ENCODE results near the gene CAMK1D.
"Not testable (repeated sequence)": the region's sequence is repeated elsewhere in the genome, so short reads cannot be mapped to it uniquely, and the experiment has no call there.

The CAMK1D gene

DNA sequence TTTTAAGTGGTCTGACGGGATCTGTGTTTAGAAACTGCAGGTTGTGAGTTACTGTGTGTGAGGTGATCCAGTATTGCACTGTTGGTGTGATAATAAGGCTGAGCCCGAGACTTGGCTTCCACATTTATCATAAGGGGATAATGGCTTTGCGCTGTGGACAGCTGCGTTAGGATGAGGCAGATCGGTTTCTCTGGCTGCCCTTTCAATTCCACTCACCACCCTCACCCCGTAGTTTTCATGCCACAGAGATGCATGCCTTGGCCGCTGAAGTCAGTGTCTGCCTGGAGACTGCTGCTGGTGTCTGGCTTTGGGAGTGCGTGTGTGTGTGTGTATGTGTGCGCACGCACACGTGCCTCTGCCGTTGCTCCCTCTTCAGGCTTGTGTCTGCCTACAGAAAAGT lies 379.1 kb downstream of the CAMK1D start:
- Mint-ChIP-seq H3K36me3 (ENCODE audit: low read depth) (no peaks in the 10 kb centered on the region), H3K4me3 (no peak overlapping the region), H3K27me3 (no peaks in the 10 kb centered on the region), H3K27ac (no peak overlapping the region), H3K9me3 (no peaks in the 10 kb centered on the region), H3K4me1 (ENCODE audit: low read depth) (peaks cover 15% of the 10 kb centered on the region)

DNA sequence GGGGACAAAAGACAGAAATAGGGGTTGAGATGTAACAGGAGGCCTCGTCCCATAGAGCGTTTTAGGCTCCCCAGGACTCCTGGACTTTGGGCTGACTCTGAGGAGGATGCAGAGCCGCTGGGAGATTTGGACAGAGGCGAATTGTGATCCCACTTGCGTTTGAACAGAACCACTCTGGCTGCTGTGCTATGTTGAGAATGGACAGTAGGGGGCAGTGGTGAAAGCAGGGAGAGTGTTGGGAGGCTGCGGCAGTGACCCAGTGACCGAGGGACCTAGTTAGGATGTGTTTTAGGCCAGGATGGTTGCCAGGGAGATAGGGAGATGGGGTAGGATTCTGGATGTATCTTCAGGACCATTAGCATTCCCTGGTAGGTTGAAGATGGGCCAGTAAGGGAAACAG lies 380.5 kb downstream of the CAMK1D start:
- Mint-ChIP-seq H3K27ac (no peak overlapping the region), H3K4me3 (no peak overlapping the region), H3K4me1 (ENCODE audit: low read depth) (peaks cover 5% of the 10 kb centered on the region), H3K27me3 (no peaks in the 10 kb centered on the region), H3K9me3 (no peaks in the 10 kb centered on the region), H3K36me3 (ENCODE audit: low read depth) (no peaks in the 10 kb centered on the region)

DNA sequence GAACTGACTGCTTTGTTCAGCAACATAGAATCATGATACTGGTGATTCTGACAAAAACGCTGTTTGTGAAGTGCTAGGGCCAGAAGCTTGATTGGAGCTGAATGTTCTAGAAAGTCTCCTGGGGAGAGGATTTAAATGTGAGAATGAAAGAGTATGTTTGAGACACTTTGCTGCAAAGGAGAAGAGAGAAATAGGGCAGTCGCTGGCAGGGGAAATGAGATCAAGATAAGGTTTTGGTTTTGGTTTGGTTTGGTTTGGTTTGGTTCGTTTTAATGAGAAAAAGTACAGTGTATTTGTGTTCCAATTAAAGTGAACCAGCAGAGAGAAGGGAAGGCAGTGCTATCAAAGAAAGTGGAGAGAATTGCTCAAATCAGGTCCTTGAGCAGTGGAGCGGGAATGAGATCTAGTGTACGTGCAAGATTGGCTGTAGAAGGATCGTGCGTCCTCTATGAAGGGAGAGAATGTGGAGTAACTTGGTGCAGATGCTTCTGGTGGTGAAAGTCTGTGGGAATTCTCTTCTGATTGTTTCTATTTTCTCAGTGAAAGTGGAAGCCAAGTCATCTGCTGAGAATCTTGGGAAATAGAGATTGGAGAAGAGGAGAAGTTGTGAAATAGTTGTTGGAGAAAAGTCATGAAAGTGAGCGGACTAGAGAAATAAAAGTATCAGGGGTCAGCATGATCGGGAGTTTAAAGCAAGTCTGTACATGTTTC lies 381.6 kb downstream of the CAMK1D start:
- Mint-ChIP-seq H3K4me1 (ENCODE audit: low read depth) (peaks cover 4% of the 10 kb centered on the region), H3K9me3 (no peaks in the 10 kb centered on the region), H3K27me3 (no peaks in the 10 kb centered on the region), H3K27ac (no peak overlapping the region), H3K36me3 (ENCODE audit: low read depth) (no peaks in the 10 kb centered on the region), H3K4me3 (no peak overlapping the region)

DNA sequence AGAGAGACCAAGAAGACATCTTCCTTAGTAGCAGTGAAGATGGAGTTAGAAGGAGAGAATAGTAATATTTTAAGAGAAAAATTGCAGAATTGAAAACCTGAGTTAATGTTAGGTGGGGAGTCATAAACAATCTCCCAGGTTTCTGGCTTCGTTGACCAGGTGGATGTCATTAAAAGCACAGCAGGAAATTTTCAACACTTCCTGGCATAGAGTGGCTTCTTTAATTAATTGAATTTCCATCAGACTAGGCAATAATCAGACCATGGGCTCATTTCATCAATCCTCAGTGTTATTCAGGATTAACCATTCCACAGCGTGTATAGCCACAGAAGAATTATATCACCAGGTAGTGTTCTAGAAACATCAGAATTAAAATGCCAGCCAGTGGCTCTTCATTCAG lies 383.9 kb downstream of the CAMK1D start:
- Mint-ChIP-seq H3K9me3 (no peaks in the 10 kb centered on the region), H3K27ac (no peak overlapping the region), H3K4me3 (no peak overlapping the region)

DNA sequence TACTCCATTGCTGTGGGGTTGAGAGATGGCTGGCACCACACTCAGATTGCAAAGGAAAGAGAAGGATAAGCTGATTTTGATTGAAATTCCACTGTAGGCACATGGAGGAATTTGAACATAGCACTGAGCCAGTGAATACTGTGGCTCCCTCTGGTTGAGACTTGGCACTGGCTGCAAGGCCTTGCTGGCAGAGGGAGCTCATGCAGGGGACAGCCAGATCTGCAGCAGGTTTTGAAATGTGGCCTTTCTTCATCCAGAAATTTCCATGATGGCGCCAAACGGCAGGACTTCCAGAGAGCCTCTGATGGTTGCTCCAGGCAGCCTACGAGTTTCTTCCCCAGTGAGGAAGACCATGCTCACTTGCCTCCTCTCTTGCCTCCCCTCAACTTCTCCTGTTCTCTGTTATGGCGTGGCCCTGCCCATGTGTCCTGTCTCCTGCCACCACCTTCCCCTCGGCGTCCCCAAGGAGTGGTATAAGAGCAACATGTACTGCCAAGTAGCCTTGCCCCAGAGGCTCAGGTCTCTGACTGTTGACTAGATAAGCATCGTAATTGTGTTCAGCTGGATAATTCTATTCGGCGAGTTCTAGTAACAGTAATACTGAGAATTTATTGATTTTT lies 386.6 kb downstream of the CAMK1D start:
- no peak overlapping the region for H3K27ac Mint-ChIP-seq

More for the DNA sequence above, 383.9 kb downstream of the CAMK1D start:
- Mint-ChIP-seq H3K4me1 (ENCODE audit: low read depth) (no peaks in the 10 kb centered on the region), H3K36me3 (ENCODE audit: low read depth) (no peaks in the 10 kb centered on the region), H3K27me3 (no peaks in the 10 kb centered on the region)

DNA sequence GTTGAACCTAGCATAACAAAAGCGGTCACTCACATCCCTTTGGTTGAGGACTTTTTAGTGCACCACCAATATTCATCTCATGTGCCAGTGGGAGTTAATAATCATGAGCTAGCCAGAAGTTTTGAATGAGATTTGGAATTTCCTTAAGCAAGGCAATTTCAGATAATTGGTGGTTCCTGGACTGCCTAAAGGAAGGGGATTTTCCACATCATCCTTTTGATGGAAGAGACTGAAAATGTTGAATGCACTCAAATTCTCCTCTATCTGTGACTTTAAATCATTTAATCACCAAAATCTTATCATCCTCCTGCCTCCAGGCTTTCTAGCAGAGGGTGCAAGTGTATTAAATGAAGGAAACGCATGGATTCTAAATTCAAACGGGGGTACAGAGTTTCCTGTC lies 391.5 kb downstream of the CAMK1D start:
- H3K27me3 Mint-ChIP-seq = no peaks in the 10 kb centered on the region
- H3K27ac Mint-ChIP-seq = no peak overlapping the region
- H3K36me3 Mint-ChIP-seq (ENCODE audit: low read depth) = no peaks in the 10 kb centered on the region
- peaks cover 5% of the 10 kb centered on the region for H3K4me1 Mint-ChIP-seq (ENCODE audit: low read depth)
- no peak overlapping the region for H3K4me3 Mint-ChIP-seq
- H3K9me3 Mint-ChIP-seq = no peaks in the 10 kb centered on the region

More for the DNA sequence above, 386.6 kb downstream of the CAMK1D start:
- Mint-ChIP-seq H3K4me3 (no peak overlapping the region), H3K9me3 (no peaks in the 10 kb centered on the region), H3K36me3 (ENCODE audit: low read depth) (no peaks in the 10 kb centered on the region), H3K27me3 (no peaks in the 10 kb centered on the region), H3K4me1 (ENCODE audit: low read depth) (no peaks in the 10 kb centered on the region)

DNA sequence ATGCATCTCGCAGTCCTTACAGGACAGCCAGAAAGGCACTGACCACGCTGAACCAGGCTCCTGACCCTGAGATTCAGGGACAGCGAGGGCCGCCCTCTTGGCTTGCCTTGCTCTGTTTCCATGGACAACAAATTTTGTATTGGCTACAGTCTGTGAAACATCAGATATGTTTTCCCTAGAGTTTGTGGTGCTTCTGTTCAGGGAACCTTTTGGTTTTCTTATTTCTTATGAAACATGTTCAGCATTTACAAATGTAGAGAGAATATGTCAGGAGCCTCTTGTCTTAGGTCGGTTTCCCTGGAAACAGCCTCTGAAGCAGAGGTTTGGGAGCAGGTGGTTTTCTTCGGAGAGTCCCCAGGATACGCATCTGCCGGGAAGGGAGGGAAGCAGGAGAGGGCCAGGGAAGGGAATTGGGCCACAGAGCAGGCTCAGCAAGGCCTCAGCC lies 392.0 kb downstream of the CAMK1D start:
- Mint-ChIP-seq H3K4me1 (ENCODE audit: low read depth) (peaks cover 5% of the 10 kb centered on the region), H3K27me3 (no peaks in the 10 kb centered on the region), H3K27ac (no peak overlapping the region), H3K9me3 (no peaks in the 10 kb centered on the region), H3K4me3 (no peak overlapping the region), H3K36me3 (ENCODE audit: low read depth) (no peaks in the 10 kb centered on the region)

DNA sequence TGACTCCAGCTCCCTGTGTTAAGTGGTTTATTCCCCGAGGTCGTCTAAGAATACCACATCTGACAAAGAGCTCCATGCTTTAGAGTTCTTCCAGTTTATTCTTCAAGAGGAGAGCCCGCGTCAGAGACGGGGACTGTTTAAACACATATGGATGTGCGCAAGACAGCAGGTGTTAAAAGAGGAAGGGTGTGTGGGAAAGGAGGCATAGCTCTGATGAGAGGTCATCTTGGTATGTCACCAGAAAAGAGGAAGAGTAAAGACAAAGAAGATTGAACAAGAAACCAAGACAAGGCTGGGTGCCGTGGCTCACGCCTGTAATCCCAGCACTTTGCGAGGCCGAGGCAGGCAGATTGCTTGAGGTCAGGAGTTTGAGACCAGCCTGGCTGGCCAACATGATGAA lies 393.4 kb downstream of the CAMK1D start:
- H3K27ac Mint-ChIP-seq = no peak overlapping the region

DNA sequence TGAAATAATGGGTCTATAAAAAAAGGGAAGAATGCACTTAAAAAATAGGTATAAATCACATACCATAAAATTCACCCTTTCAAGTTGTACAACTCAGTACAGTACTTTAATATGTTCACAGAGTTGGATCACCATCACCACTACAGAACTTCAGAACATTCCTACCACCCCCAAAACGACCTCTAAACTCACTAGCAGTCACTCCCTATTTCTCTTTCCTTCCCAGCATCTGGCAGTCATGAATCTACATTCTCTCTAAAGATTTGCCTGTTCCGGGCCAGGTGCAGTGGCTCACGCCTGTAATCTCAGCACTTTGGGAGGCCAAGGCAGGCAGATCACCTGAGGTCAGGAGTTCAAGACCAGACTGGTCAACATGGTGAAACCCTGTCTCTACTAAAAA lies 394.1 kb downstream of the CAMK1D start:
- not testable (repeated sequence) for H3K27me3 Mint-ChIP-seq; H3K27ac Mint-ChIP-seq; H3K36me3 Mint-ChIP-seq (ENCODE audit: low read depth); H3K4me1 Mint-ChIP-seq (ENCODE audit: low read depth); H3K4me3 Mint-ChIP-seq; H3K9me3 Mint-ChIP-seq

More for the DNA sequence above, 393.4 kb downstream of the CAMK1D start:
- H3K9me3 Mint-ChIP-seq = no peaks in the 10 kb centered on the region
- H3K4me1 Mint-ChIP-seq (ENCODE audit: low read depth) = peaks cover 5% of the 10 kb centered on the region
- H3K27me3 Mint-ChIP-seq = no peaks in the 10 kb centered on the region
- H3K4me3 Mint-ChIP-seq = no peak overlapping the region
- no peaks in the 10 kb centered on the region for H3K36me3 Mint-ChIP-seq (ENCODE audit: low read depth)

DNA sequence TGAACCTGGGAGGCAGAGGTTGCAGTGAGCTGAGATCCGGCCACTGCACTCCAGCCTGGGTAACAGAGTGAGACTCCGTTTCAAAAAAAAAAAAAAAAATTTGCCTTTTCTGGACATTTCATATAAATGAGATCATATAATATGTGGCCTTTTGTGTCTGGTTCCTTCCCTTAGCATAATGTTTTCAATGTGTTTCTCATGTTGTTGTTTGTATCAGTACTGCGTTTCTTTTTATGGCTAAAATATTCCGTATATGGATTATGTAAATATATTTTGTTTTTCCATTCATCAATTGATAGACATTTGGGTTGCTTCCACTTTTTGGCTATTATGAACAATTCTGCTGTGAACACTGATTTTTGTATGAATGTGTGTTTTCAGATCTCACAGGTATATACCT lies 394.6 kb downstream of the CAMK1D start:
- no peak overlapping the region for H3K4me3 Mint-ChIP-seq
- H3K27ac Mint-ChIP-seq = no peak overlapping the region
- no peaks in the 10 kb centered on the region for H3K27me3 Mint-ChIP-seq
- H3K9me3 Mint-ChIP-seq = no peaks in the 10 kb centered on the region
- peaks cover 5% of the 10 kb centered on the region for H3K4me1 Mint-ChIP-seq (ENCODE audit: low read depth)
- no peaks in the 10 kb centered on the region for H3K36me3 Mint-ChIP-seq (ENCODE audit: low read depth)

DNA sequence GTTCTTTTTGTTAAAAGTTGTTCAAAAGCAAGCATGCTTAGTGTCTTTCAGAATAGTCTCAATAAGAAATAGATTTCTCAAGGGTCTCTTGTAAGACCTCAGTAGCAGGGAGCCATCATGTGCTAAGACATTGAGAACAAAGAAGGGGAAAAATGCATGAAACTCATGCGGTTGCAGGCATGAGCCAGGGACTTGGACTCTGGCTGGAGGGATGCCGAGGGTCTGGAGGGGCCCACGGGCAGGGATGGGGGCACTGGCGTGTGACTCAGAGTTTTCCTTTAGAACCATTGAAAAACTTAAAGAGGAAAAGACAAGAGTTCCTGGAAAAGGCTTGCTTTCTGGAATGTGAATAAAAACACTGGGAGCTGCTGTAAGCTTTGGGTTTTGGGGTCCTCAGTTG lies 398.8 kb downstream of the CAMK1D start:
- no peak overlapping the region for H3K4me3 Mint-ChIP-seq
- H3K4me1 Mint-ChIP-seq (ENCODE audit: low read depth) = no peaks in the 10 kb centered on the region
- no peaks in the 10 kb centered on the region for H3K36me3 Mint-ChIP-seq (ENCODE audit: low read depth)
- H3K27me3 Mint-ChIP-seq = no peaks in the 10 kb centered on the region
- H3K9me3 Mint-ChIP-seq = no peaks in the 10 kb centered on the region
- H3K27ac Mint-ChIP-seq = no peak overlapping the region

DNA sequence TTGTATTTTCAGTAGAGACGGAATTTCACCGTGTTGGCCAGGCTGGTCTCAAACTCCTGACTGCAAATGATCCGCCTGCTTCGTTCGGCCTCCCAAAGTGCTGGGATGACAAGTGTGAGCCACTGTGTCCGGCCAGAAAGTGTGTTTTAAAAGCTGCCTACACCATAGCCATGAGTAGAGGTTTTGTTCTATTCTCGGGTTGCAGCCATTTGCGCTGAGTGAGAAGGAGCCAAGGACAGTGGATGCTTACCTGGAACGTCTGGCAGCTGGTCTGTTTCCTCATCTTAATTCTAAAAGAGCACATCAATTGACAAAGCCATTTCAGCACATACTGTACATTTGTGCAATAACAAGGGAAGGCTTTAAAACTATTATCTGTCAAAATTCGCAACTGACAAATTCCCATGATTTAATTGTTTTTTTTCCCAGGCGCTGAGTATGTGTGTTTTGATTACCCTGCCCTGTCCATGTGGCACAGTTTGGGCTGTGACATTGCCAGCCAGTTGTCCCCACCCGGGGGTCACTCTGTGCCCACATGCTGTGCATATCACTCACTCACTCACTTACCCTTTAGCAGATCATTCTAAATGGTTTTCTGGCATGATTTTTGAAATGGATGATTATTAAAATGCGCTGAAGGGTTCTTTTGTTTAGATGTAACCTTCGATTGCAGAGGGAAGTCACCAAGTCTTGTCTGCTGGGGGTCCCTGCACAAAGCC lies 400.6 kb downstream of the CAMK1D start:
- Mint-ChIP-seq H3K27ac (no peak overlapping the region), H3K4me1 (ENCODE audit: low read depth) (no peaks in the 10 kb centered on the region), H3K9me3 (no peaks in the 10 kb centered on the region), H3K36me3 (ENCODE audit: low read depth) (no peaks in the 10 kb centered on the region), H3K4me3 (no peak overlapping the region), H3K27me3 (no peaks in the 10 kb centered on the region)

DNA sequence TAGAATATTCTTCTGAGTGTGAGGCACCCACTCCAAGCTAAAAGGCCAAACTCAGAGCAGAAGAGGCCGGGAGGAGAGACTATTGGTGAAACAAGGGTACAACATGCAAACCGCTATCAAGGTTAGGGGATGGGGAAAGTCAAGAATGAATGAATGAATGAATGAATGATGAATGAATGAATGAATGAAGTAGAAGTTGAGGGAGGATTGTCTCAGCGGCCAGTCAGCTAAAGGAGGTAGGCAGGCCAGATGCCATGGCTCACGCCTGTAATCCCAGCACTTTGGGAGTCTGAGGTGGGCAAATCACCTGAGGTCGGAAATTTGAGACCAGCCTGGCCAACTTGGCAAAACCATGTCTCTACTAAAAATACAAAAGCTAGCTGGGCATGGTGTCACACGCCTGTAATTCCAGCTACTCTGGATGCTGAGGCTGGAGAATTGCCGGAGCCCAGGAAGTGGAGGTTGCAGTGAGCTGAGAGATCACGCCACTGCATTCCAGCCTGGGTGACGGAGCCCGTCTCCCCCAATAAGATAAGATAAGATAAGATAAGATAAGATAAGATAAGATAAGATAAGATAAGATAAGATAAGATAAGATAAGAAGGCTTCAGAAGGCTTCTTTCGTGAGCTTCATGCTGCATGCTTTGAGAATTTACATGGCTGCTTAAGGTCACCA lies 401.3 kb downstream of the CAMK1D start:
- Mint-ChIP-seq H3K4me3 (no peak overlapping the region), H3K27me3 (no peaks in the 10 kb centered on the region), H3K4me1 (ENCODE audit: low read depth) (no peaks in the 10 kb centered on the region), H3K27ac (no peak overlapping the region), H3K36me3 (ENCODE audit: low read depth) (no peaks in the 10 kb centered on the region), H3K9me3 (no peaks in the 10 kb centered on the region)

DNA sequence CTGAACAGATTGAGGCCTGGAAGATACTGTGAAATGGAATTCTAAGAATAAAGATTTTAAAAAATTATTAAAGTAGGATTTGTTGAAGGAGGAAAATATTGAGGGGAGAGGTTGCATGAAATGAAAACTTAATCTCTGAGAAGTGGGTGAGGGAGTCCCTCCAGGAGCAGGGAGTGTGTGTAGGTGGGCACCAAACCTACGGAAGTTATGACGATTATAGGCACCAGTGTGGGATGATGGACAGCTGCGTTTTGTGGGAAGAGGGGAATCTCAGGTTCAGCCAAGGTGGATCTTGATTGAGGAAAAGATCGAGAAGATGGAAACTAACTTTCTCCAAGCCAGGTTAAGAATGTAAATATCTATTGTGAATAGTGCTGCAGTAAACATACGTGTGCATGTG lies 405.7 kb downstream of the CAMK1D start:
- no peaks in the 10 kb centered on the region for H3K36me3 Mint-ChIP-seq (ENCODE audit: low read depth)
- H3K4me1 Mint-ChIP-seq (ENCODE audit: low read depth) = no peaks in the 10 kb centered on the region
- no peaks in the 10 kb centered on the region for H3K27me3 Mint-ChIP-seq
- no peak overlapping the region for H3K27ac Mint-ChIP-seq
- H3K4me3 Mint-ChIP-seq = no peak overlapping the region
- no peaks in the 10 kb centered on the region for H3K9me3 Mint-ChIP-seq

DNA sequence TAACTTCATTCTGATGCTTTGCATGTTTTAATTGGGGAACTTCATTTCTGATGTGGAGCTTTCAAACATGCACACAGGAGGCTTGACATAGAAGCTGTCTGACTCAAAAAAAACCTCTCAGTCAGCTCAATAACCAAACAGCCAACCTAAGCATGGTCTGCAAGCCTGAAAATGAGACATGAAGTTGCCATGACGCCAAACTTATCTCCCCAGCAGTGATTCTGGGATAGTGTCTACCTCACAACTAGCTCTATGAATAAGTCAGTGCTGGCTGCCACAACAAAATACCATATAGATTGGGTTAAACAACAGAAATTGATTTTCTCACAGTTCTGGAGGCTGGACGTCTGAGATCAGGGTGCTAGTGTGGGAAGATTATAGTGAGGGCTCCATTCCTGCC lies 408.0 kb downstream of the CAMK1D start:
- H3K27ac Mint-ChIP-seq = no peak overlapping the region
- no peak overlapping the region for H3K4me3 Mint-ChIP-seq
- no peaks in the 10 kb centered on the region for H3K9me3 Mint-ChIP-seq
- peaks cover 14% of the 10 kb centered on the region for H3K36me3 Mint-ChIP-seq (ENCODE audit: low read depth)
- no peaks in the 10 kb centered on the region for H3K4me1 Mint-ChIP-seq (ENCODE audit: low read depth)
- H3K27me3 Mint-ChIP-seq = no peaks in the 10 kb centered on the region

All from stimulated activated naive CD8-positive, alpha-beta T cell treated with anti-CD3 and anti-CD28 coated beads, Interleukin-15, Interleukin-2, amounts not matched to agents 100 ng/mL and 50 ng/mL, for 24 hours (primary cell).